Measurements from ENCODE around the gene ARHGEF4.

- TF ChIP-seq CTCF (IDR thresholded peaks at IDR 0.05) (no peak), POLR2AphosphoS5 (IDR thresholded peaks at IDR 0.05; ENCODE audit: low read depth, low read length) (no peak), REST (IDR thresholded peaks at IDR 0.05; ENCODE audit: insufficient read depth in 1 of 2, low read depth in 2 of 2, low read length in 1 of 2) (no peak), SIN3A (IDR thresholded peaks at IDR 0.05; ENCODE audit: borderline replicate concordance, insufficient read depth, low read depth, low read length) (no peak), TCF7L2 (IDR thresholded peaks at IDR 0.05; ENCODE audit: low read depth, low read length) (no peak)
These were observed 48.9 kb upstream of the ARHGEF4 start for GRCh38 chr2:130787841-130788240.
